Gastrocnemius medialis (tissue), 4 donors: ENCODE measurements around the gene ADAMTS8.

ENCODE experiments used
- CTCF ChIP-seq, 5 experiments: fragments of 450-650 bp in 3 of 5; fragments of 200-600 bp in 2 of 5; sonication (generic) in 2 of 5; IDR thresholded peaks in 4 of 5; conservative IDR thresholded peaks in 1 of 5; 1 replicate in 4 of 5; 2 replicates in 1 of 5; pipeline ENCODE4 v1.5.1; 2016 to 2019; ENCODE audit warnings: antibody characterized with exemption in 5 of 5, mild to moderate bottlenecking in 3 of 5, moderate library complexity in 3 of 5
- POLR2A ChIP-seq, 2 donors: fragments of 450-650 bp; IDR thresholded peaks; one replicate each; pipeline ENCODE4 v1.6.1; 2017; ENCODE audit warnings: antibody characterized with exemption in 2 of 2, mild to moderate bottlenecking in 2 of 2, moderate library complexity in 2 of 2

- no peak for TF ChIP-seq POLR2A (IDR thresholded peaks at IDR 0.05)
- no peak for TF ChIP-seq CTCF (IDR thresholded peaks at IDR 0.05 in 4 of 5, conservative IDR thresholded peaks at IDR 0.05 in 1 of 5)
Observed at GRCh38 chr11:130437848-130438247, 9.4 kb upstream of the ADAMTS8 start.
